Stimulated activated CD8-positive, alpha-beta memory T cell treated with anti-CD3 and anti-CD28 coated beads, Interleukin-7, amount 100 ng/mL, for 24 hours (primary cell): ENCODE measurements around the gene PDIA2.

Experiments used
- DNase-seq: peaks from one replicate; pipeline ENCODE4 v3.0.0-alpha.2; 2020; ENCODE audit warnings: low read depth

PDIA2 gene

DNA sequence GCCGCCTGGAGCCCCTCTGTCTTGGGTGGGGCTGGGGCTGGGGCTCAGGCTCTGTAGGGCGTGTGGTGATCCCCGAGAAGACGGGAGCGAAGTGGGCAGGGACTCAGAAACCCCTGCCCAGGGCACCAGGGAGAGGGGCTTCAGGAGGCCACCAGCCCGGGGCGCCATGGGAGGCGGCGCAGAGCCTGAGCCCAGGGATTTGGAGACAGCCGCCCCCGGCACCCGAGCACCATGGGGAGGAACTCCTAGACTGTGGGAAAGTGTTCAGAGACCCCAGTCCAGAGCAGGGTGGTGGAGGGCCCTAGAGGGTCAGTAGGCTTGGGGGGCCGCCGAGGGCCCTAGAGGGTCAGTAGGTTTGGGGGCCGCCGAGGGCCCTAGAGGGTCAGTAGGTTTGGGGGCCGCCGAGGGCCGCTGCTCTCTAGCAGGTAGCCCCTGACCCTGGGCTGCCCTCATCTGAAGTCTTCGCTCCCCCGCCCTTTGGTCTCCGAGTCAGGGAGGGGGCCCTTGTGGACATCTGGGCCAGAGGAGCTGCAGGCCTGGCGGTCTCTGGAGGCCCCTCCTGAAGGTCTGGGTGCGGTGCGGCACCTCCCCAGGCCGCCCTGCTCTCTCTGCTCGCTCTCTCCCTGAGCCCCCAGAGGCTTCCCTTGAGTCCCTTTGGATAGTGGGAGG is 1.8 kb upstream of the PDIA2 start:
- no peak for DNase-seq

DNA sequence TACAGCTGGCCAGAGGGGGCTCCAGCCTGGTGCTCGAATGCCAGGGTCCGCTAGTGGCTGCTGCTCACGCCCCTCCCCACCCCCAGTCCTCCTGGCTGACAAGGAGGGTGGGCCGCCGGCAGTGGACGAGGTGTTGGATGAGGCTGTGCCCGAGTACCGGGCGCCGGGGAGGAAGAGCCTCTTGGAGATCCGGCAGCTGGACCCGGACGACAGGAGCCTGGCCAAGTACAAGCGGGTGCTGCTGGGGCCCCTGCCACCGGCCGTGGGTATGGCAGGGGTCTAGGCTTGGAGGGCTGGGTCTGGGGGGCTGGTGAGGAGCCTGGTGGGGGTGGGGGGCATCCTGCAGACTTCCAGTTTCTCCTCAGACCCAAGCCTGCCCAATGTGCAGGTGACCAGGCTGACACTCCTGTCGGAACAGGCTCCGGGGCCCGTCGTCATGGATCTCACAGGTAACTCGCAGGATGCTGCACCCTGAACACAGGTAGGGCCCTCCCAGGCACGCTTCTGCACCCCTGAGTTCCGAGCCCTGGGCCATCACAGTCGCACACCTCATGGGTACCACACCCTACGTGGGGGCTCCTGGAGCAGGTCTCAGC is 1.2 kb upstream of the PDIA2 start:
- DNase-seq: no peak

DNA sequence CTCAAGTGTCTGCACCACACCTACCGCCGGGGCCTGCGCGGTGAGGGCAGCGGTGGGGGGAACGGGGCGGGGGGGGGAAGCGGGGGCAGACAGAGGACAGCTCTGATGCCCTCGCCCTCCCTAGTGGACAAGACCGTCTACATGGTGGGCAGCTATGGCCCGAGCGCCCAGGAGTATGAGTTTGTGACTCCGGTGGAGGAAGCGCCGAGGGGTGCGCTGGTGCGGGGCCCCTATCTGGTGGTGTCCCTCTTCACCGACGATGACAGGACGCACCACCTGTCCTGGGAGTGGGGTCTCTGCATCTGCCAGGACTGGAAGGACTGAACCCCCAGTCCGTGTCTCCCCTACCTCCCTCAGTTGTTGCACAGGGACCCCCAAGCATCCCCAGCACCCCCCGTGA is 473 bp upstream of the PDIA2 start:
- no peak for DNase-seq

DNA sequence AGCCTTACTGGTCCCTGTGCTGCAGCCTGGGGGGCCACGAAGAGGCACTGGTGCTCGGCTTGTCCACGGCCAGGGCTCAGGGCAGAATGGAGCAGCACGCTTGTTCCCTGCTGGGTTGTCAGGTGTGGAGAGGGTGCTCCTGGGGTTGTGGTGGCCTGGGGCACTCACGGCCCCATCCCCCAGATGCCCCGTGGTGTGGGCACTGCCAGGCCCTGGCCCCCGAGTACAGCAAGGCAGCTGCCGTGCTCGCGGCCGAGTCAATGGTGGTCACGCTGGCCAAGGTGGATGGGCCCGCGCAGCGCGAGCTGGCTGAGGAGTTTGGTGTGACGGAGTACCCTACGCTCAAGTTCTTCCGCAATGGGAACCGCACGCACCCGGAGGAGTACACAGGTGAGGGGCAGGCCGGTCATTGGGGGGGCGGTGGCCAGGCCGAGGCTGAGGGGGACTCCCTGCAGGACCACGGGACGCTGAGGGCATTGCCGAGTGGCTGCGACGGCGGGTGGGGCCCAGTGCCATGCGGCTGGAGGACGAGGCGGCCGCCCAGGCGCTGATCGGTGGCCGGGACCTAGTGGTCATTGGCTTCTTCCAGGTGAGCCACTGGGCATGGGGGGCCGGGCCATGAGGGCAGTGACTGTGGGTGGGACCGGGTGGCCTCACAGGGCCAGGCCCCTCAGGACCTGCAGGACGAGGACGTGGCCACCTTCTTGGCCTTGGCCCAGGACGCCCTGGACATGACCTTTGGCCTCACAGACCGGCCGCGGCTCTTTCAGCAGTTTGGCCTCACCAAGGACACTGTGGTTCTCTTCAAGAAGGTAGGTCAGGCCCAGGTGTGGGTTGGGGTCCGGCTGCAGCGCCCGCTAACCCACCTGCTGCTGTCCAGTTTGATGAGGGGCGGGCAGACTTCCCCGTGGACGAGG is 1.5 kb downstream of the PDIA2 start:
- no peak for DNase-seq

DNA sequence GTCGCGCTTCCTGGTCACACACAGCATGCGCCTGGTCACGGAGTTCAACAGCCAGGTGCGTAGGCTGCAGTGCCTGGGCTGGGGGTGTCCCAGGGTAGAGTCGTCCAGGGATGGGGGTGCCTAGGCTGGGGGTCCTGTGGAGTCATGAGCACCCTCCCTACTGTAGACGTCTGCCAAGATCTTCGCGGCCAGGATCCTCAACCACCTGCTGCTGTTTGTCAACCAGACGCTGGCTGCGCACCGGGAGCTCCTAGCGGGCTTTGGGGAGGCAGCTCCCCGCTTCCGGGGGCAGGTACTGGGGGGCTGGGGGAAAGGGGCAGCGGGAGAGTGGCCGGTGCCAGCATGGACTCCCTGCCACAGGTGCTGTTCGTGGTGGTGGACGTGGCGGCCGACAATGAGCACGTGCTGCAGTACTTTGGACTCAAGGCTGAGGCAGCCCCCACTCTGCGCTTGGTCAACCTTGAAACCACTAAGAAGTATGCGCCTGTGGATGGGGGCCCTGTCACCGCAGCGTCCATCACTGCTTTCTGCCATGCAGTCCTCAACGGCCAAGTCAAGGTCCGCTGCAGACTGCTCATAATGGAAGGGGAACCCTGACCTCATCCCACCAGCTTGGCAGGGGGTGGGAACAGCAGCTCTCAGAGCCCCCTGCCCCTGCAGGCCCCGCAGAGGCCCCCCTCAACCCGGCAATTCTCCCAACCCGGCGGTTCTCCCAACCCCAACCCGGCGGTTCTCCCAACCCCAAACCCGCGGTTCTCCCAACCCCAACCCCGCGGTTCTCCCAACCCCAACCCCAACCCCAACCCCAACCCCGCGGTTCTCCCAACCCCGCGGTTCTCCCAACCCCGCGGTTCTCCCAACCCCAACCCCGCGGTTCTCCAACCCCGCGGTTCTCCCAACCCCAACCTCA is 2.4 kb downstream of the PDIA2 start:
- DNase-seq: no peak

DNA sequence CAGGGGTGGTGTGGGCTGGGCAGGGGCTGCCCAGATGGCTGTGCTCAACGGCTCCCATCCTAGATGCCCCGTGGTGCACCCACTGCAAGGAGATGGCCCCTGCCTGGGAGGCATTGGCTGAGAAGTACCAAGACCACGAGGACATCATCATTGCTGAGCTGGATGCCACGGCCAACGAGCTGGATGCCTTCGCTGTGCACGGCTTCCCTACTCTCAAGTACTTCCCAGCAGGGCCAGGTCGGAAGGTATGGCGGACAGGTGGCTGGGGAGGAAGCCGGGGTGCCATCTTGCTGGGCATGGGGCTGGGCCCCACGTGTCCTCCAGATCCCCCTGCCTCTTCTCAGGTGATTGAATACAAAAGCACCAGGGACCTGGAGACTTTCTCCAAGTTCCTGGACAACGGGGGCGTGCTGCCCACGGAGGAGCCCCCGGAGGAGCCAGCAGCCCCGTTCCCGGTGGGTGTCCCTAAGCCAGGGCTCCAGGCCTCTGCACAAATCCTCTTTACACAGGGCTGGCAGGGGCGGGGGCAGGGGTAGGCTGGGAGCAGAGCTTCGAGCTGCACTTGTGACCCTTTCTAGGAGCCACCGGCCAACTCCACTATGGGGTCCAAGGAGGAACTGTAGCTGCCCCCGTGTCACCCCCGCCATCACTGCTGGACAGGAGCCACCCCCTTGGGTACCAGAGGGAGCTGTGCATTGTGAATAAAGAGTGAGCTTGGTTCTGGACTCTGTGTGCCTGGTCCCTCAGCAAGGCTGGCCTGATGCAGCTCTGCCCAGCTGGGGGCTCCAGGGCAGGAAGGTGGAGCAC is 3.7 kb downstream of the PDIA2 start:
- DNase-seq: no peak

DNA sequence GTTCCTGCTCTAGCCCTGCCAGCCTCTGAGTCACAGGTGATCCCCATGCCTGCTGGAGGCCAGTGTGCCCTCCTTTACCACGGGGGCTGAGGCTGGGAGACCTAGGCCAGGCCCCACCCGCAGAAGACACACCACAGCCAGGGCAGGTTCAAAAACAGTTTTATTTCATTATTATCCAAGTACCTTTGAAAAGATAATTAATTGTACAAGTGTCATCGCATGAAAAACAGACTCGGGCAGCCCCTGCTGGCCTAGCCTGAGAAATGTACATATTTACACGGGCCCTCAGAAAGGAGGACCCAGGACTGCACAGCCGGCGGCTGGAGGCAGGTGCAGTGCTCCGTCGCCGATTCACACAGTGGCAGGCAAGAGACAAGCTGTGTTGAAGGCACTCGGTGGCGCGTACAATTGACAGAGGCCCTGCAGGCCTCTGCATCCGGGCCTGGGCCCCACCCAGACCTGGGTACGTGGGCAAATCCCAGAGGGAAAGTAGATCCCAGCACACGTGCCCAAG is 4.4 kb downstream of the PDIA2 start:
- DNase-seq: no peak

DNA sequence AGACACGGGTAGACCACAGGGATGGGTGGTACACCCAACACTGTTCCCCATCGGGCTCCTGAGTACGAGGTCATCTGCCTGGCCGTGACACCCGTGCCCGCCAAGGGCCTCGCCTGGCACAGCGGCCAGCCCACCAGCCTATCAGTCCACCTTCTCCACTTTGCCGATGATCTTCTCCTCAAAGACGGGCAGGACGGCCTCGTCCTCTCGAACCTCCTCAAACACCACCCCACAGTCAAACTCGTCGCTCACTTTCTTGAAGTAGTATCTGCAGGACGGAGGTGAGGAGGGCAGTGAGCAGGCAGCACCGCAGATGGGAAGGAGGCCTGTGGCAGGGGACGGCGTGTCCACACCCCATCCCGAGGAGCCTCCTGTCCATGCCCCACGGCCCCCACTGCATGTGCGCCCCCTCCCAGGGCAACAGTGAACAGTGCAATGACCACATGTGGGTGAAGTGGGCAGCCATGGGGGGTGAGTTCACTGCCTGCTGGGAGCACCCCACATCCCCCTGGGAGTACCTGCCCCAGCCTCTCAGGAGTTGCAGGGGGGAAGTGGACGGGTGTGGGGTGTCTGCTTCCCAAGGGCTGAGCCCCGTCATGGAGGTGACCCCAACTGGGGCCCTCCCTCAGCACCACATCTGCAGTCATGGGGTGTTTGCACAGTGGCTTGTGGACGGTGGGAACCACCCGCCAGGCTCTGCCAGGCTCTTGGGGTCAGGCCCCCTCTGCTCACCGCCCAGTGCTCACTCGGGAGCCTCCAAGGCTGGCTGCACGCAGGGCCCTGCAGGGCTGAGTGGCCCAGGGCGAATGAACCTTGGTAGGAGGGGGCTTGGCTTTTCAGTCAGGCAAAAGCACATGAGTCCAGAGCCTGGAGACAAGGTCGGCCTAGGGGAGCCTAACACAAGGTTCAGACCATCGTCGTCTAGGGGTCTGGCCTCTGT is 5.3 kb downstream of the PDIA2 start:
- DNase-seq: no peak

DNA sequence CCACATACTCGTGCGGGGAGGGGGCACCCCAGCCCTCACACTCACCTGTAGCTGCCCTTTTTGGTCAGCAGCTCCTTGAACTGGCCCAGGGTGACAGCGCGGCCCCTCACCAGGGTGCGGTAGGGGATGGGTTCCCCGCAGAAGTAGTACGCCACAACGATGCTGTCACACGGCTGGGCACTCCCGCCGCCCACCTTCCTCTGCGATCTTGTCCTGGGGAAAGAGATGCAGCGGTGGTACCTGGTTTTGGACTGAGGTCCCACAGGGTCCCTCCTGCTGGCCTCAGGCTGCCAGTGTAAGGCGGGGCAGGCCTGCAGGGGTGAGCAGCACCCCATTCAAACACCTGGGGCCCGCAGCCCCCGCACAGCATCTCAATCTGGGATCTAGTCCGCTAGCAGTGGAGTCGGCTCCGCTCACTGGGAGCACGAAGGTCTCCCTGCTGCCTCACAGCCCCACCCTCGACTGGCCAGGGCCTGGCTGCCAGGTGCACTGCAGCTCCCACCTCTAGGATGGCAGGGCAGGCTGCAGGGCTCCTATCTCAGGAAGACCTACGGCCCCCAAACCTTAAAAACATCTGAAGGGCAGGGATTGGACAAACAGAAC is 6.5 kb downstream of the PDIA2 start:
- DNase-seq: no peak

DNA sequence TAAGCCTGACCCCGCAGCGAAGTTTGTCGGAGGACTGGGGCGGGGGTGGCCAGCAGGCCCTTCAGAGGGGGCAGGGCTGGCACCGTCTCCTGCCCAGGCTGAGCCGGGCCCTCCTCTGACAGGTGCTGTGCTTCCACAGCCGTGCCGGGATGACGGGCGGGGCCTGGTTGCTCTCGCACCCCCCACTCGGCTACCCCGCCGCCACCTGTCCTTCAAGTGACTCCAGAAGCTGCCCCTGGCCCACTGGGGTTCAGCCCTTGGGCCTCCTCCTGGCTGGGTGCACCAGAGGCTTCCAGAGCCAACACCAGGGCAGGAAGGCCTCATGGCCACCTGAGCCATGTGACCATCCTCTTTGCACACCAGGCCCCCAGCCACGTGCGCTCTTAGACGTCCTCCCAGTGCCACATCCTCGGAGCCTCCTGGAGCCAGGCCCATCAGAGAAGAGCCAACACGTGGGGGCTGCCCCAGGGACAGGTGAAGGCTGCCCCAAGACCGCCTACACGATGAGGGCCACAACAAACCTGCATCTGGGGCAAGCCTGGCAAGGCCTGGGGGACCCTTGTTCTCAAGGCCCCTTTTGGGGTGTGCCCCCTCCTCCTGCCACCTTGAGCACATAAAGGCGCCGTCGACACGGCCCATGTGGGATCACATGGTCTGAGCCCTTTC is 7.2 kb downstream of the PDIA2 start:
- no peak for DNase-seq

DNA sequence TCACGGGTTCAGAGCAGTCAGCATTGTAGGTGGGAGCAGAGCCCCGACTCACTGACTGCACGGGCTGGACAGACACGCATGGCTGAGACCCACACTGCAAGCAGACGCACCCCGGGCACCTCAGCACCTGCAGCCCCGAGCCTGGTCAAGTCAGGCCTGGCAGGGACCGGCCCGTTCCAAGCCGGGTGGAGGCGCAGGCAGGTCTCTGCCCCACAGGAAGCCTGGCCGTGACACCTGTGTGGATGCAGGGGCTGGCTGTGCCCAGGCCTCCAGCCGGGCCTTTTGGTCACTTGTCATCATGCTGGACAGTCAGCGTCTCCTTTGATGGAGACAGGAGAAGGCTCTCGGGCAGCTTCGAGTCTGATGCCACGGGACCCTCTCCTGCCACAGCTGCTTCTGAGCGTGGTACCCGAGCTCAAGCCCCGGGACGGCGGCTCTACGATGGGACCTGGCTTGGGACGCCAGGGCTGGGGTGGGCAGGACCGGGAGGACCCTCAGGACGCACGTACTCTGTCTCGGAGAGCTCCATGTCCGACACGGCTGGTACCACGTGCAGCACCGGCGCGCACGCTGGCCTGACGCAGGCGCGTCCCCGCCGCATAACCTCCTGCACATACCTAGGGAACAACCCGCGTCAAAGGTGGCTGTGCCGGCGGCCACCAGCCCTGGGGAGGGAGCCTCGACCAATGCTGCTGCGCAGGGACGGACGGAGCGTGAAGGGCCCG is 7.9 kb downstream of the PDIA2 start:
- no peak for DNase-seq

DNA sequence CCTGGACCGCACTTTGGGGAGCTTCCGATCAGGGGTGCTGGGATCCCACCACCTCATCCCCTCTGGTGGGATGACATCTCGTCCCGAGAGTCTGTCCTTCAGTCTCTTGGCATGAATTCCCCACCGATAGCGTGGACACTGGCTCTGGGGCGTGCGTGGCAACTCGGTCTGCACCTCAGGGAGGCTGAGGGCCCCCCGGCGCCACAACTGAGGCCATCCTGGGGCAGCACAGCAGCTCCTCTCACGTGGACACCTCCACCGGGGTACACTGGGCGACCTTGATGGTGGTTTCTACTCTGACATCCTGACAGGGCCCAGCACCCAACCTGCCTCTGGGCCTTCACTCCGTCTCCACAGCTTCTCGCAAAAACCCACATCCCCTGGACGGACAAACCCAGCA is 8.6 kb downstream of the PDIA2 start:
- no peak for DNase-seq

DNA sequence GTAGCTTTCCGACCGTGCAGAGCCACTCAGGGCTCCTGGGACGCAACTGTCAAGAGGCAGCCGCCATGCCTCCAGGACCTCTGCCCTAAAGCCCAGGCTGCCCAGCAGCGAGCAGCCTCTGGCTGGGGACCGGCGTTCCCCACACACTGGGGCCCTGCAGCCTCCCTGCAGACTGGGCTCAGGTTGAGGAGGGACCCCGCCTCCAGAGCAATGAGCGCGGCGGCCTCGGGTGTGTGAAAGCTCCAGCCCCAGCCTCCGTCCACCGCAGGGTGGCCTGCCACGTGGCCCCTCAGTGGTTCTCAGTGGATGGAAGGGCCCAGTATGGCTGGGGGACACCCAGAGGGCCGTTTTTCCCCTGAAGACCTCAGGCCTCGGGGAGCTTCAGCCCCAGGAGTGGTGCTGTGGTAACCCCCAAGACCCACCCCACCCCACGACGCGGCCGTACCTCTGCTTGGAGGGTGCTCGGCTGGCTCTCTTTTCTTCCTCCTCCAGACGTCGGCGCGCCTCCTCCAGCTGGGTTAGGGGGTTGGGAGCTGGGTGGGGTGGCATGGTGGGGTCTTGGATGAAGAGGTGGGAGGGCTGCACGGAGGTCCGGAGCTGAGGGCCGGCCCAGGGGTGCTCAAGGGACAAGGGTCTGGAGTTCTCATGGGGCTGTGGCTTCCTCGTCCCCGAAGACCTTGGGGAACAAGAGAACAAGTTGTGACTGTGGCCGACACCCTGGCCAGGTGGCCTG is 10.2 kb downstream of the PDIA2 start:
- no peak for DNase-seq

DNA sequence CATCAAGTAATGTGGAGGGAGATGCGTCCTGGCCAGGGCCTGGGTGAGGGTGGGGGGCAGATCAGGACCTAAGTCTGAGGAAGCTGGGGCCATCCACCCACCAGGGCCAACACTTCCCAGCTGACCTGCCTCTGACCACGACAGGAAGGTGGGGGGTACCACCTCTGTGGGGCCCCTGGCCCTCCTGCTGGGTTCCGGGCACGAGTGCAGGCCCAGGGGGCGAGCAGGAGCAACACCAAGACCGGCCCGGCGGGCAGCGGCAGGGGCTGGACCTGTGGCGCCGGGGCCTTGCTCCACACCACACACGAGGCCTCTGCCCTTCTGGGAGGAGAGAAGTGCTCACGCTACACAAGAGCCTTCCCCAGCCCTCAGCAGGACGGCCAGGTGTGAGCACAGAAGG is 13.3 kb downstream of the PDIA2 start:
- no peak for DNase-seq

DNA sequence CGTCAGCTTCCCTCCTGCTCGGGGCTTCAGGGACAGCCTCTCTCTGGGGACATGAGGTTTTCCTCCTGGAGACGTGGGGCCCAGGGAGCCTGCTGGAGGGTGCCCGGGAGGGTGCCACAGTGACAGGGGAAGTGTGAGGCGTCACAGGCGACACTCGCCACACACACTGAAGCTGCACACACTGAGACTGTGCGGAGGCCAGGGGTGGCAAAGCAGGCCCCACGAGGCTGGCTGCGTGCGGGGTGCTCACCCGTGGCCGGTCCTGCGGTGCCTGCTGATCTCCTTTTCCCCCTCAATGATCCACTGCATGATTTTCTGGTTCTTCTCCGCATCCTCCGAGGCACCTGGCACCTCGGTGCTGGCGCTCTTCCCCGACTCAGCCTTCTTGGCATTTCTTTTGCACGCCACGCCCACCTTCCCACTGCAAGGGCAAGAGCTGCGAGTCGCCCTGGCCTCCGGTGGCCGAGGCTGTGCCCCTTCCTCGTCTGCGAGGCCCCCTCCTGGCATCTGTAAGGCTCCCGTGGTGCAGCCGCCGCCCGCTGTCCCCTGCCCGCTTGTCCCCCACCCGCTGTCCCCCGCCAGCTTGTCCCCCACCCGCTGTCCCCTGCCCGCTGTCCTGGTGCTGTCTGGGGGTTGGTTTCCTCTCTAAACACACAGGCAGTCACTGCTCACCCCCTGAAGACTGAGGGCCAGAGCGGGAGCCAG is 14.0 kb downstream of the PDIA2 start:
- DNase-seq: no peak

DNA sequence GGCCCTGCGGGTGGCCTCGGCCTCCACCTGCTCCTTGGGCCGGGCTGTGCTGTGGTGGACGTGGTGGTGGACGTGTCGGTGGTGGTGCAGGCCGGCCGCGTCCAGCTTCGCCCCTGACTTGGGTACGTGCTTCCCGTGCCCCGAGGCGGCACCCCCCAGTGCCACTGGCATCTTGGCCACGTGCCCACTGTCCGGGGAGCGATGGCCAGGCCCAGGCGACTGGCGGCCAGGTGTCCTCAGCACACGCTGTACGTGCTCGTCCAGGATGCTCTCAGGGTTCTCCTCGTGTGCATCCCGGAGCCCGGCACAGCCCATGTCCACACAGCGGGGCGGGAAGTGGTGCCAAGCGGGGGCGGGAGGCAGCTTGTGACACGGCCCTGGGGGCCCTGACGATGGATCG is 14.9 kb downstream of the PDIA2 start:
- DNase-seq: no peak

DNA sequence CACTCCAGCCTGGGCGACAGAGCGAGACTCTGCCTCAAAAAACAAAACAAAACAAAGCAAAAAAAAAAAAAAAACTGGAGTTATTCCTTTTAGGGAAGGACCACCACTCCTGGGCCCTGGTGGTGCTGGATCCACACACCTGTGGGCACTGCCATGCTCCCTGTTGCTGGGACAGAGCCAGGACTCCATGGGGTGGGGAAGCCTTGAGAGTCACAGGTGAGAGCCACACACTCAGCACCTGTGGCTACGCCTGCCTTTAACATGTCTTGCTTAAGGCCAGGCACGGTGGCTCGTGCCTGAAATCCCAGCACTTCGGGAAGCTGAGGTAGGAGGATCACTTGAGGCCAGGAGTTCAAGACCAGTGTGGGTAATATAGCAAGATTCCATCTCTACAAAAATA is 18.3 kb downstream of the PDIA2 start:
- no peak for DNase-seq
